GM10248 (cell line): ENCODE measurements around the gene SFTPB.

Source experiments
- CTCF ChIA-PET: fragments of 300-600 bp; sonication (Branson Sonifier 250); formaldehyde crosslinking; extraction: SDS; loops from one replicate; lab custom pipeline; 2021; ENCODE audit warnings: antibody characterized with exemption; lab: Yijun Ruan, JAX
- POLR2A ChIA-PET: fragments of 350-650 bp; sonication (Branson Sonifier 250); formaldehyde crosslinking; extraction: SDS; loops from one replicate; lab custom pipeline; 2020; ENCODE audit warnings: antibody characterized with exemption; lab: Yijun Ruan, JAX
- DNase-seq: peaks from one replicate; pipeline ENCODE4 v3.0.0; 2012; ENCODE audit errors: extremely low spot score
- TF ChIP-seq, protein P1 (sequence below): IDR thresholded peaks from 2 replicates; pipeline ENCODE4 v1.5.1; 2012; ENCODE audit warnings: mild to moderate bottlenecking, low read depth; ENCODE audit errors: extremely low read depth, missing control alignments, control extremely low read depth

SFTPB gene

DNA sequence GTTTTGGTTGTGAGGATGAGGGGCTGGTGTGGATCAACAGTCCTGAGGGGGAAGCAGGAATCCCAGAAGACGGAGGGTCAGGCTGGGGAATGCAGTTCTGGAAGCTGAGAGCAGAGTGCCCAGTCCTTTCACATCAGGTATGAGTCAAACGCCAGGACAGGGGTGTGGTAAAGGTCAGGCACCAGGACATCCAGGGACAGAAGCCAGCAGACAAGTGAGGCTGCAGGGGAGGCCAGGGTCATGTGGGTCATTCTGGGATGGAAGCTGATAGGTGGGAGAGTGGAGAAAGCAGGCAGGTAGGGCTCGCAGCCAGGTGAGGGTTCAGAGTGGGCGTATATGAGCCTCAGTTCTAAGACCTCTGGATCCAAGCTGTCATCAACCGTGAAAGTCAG lies 13.4 kb upstream of the SFTPB start:
- POLR2A ChIA-PET, result interaction anchor here (0.5 kb wide), 1 partner anchor 363 kb away, joined by 6 read pairs; no protein-coding TSS in a partner anchor

GRCh38 chr2:85680707-85681371 lies 12.8 kb upstream of the SFTPB start:
- TF ChIP-seq, protein P1, sequence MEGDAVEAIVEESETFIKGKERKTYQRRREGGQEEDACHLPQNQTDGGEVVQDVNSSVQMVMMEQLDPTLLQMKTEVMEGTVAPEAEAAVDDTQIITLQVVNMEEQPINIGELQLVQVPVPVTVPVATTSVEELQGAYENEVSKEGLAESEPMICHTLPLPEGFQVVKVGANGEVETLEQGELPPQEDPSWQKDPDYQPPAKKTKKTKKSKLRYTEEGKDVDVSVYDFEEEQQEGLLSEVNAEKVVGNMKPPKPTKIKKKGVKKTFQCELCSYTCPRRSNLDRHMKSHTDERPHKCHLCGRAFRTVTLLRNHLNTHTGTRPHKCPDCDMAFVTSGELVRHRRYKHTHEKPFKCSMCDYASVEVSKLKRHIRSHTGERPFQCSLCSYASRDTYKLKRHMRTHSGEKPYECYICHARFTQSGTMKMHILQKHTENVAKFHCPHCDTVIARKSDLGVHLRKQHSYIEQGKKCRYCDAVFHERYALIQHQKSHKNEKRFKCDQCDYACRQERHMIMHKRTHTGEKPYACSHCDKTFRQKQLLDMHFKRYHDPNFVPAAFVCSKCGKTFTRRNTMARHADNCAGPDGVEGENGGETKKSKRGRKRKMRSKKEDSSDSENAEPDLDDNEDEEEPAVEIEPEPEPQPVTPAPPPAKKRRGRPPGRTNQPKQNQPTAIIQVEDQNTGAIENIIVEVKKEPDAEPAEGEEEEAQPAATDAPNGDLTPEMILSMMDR, result no peak
- ChIA-PET POLR2A (no interaction called here), CTCF (interaction anchor here (1.2 to 9.3 kb wide), 8 partner anchors 10 to 135 kb away, joined by 3 to 128 read pairs (median 8); no protein-coding TSS in a partner anchor)
- DNase-seq, result no peak

More for the DNA sequence above, 13.4 kb upstream of the SFTPB start:
- DNase-seq, result no peak
- TF ChIP-seq, protein P1, result no peak
- CTCF ChIA-PET, result interaction anchor here (1.6 to 9.3 kb wide), 3 partner anchors 10 to 33 kb away, joined by 4 to 128 read pairs (median 6); no protein-coding TSS in a partner anchor

DNA sequence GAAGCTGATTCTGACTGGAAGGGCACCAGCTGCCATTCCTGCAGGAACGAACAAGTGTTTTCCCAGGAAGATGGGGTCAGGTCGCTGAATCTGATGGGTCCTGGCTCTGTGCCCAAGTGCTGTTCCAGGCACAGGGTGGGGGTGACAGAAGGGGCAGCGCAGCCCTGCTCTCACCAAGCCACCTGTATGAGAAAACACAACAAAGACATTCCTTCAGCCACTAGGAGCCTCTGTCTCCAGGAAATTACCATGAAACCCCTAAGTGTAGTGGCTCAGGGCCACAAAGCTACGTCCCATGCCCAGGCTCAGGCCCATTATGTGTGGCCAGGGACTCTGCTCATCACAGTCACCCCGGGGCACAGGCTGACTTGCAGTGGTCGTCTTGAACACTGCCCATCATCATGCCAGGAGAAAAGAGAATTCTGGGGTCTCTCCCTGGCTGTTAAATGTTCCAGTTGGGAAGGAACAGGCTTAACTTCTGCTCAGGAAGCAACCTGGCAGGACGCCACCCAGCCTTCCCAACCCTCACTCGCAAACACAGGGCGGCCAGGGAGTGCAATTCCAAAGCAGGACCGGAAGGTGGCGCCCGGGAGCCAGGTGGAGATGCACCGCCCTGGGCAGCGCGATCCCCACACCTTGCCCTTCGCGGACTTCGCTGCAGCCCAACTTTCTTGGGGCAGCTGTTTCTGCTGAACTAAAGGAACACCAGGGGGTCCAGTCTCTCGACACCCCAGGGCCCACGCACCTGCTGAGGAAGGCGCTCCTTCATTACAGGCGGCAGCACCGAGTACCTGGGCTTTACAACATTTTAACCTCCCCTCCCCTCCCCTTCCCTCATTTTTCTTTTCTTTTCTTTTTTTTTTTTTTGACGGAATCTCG lies 11.0 kb upstream of the SFTPB start:
- CTCF ChIA-PET, result interaction anchor here (0.8 to 9.3 kb wide), 27 partner anchors 8 to 401 kb away, joined by 3 to 128 read pairs (median 4); partner anchors contain the start of genes GNLY and SFTPB
- POLR2A ChIA-PET, result no interaction called here
- DNase-seq, result peak; percentile 91
- TF ChIP-seq, protein P1, result peak; percentile 99

DNA sequence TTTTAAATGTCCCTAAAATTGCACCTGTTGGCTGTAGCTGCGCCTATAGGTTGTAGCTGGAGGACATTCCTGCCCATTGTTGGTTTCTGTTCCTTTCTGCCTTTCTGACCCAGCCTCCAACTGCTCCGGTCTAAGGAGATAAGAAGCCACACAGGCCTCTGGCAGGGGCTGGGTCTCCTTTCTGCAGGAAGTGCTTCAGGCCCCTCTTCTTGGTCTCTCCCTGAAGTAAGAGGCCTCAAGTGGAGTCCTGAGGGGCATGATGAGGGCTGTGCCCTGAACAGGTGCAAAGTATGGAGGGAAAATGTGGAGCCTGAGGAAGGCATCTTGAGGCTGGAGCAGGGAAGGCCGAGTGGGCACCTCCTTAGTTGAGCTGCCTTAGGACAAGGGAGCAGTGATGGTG lies 10.4 kb upstream of the SFTPB start:
- ChIA-PET POLR2A (no interaction called here), CTCF (interaction anchor here (0.8 to 9.3 kb wide), 20 partner anchors 10 to 401 kb away, joined by 3 to 128 read pairs (median 4); partner anchors contain the start of gene SFTPB)
- TF ChIP-seq, protein P1, result no peak
- DNase-seq, result no peak

DNA sequence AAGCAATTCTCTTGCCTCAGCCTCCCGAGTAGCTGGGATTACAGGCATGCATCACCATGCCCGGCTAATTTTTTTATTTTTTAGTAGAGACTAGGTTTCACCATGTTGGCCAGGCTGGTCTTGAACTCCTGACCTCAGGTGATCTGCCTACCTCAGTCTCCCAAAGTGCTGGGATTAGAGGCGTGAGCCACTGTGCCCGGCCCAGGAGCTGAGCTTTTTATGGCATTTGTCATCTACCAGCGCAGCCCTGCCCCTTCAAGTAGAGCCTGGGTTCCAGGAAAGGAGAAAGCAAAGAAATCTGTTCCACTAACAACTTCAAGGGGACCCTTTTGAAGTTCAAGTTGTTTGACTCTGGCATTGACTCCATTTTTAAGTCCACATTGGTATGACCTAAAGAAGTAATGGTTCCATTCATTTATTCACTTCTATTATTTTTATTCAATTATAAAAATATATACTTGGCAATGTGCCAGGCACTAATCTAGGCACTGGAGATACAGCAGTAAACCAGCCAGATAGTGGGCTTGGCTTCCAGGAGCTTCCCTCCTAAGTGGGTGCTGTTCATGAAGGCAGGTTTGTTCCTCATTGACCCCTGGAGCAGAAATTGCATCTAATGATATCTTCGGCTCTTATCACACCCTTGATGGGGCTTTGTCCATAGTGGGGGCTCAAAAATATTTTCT lies 8.0 kb upstream of the SFTPB start:
- ChIA-PET POLR2A (no interaction called here), CTCF (interaction anchor here (0.9 to 9.3 kb wide), 6 partner anchors 17 to 138 kb away, joined by 3 to 128 read pairs (median 11); no protein-coding TSS in a partner anchor)
- TF ChIP-seq, protein P1, result no peak
- no peak for DNase-seq
